ENCODE data around the gene MFAP4. TPM values are rescaled to one million over a fixed set of nuclear protein-coding genes. Genes with fewer than 3 reads are reported as not detected.

Gene MFAP4
- total and polyA plus RNA-seq, 9 of the 15 experiments (the other 6 are each of a cell fraction or from before 2014, with no cell fraction given), result 0.07 to 0.24 TPM; not detected in 7

DNA sequence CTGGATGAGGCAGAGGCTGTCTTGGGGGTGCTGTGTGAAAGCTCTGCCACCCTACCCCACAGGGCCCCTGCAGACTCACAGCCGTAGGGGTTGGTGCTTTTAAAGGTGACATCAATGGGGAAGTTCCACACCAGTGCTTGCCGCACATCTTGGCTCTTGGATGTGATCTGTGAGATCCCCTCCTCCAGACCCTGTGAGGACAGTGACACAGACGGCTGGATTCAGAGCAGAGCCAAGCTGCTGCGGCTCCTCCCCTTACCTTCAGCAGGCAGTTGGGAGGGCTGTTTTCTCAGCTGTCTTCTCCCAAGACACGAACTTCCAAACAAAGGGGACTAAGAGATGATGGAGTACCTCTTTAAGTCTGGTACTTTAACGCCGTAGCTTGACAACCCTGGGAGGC, 29.2 kb downstream of the MFAP4 start:
- H3K36me3 ChIP-seq (ENCODE audit: control insufficient read depth, insufficient read depth, low read length), result no peaks in the 10 kb centered on the region
- H3K79me2 ChIP-seq (ENCODE audit: control insufficient read depth, insufficient read depth, low read length), result peaks cover 9% of the 10 kb centered on the region; the same call in 2 of the 3 replicates
- H3K27ac ChIP-seq (ENCODE audit: extremely low read depth, low read depth, low read length), result no peak overlapping the region
- H3K4me2 ChIP-seq (ENCODE audit: insufficient read depth, low read length), result no peak overlapping the region
- H3K9ac ChIP-seq (ENCODE audit: insufficient read depth in 1 of 2, low read depth in 2 of 2, low read length in 2 of 2), result no peak overlapping the region
- no peaks in the 10 kb centered on the region for H4K20me1 ChIP-seq (replicated peaks; ENCODE audit: control insufficient read depth, insufficient read depth, low read length)
- no TSS peak for BruUV-seq (replicated peaks)
- WGBS (ENCODE audit: insufficient coverage, low coverage, missing lambda C conversion rate), result 69% methylated on average over 7 of the region's 7 CpGs
- ChIA-PET CTCF (ENCODE audit: low intra/inter-chr PET ratio) (no interaction called here), POLR2A (no interaction called here)
- no peak overlapping the region for H2AFZ ChIP-seq (ENCODE audit: low read depth, low read length)
- intact Hi-C loops (cut with micrococcal nuclease) (no loop called here), in situ Hi-C loops (cut with MboI) (no loop called here)
- no peak overlapping the region for H3K4me3 ChIP-seq
- H3K27me3 ChIP-seq (ENCODE audit: control insufficient read depth in 2 of 2, insufficient read depth in 2 of 2, low read length in 2 of 2), result no peaks in the 10 kb centered on the region
- DNase-seq (ENCODE audit: extremely low read depth in 1 of 4, low spot score in 3 of 4) (no peak), ATAC-seq (no peak), FAIRE-seq (no peak)
- no peaks in the 10 kb centered on the region for H3K9me3 ChIP-seq (replicated peaks; ENCODE audit: control insufficient read depth, insufficient read depth, low read depth, low read length)
- no peaks in the 10 kb centered on the region for H3K9me1 ChIP-seq (ENCODE audit: control insufficient read depth, insufficient read depth, low read length)
- H3K4me1 ChIP-seq (replicated peaks in 1 of 2; ENCODE audit: control insufficient read depth in 2 of 2, insufficient read depth in 2 of 2, low read length in 2 of 2), result peaks cover 6 to 10% of the 10 kb centered on the region in 2 experiments; a peak in 4 of 5 replicates
- TF ChIP-seq CHCHD3 (CRISPR knock-in tag; IDR thresholded peaks at IDR 0.05), result no peak
- no peak for TF ChIP-seq ADNP (tag; IDR thresholded peaks at IDR 0.05)
- no peak for TF ChIP-seq SETDB1 (IDR thresholded peaks at IDR 0.05; ENCODE audit: low read length)
- TF ChIP-seq SMARCE1 (IDR thresholded peaks at IDR 0.05), result no peak
- no peak for TF ChIP-seq HCFC1 (IDR thresholded peaks at IDR 0.05; ENCODE audit: low read depth, low read length)
- TF ChIP-seq, protein P1, sequence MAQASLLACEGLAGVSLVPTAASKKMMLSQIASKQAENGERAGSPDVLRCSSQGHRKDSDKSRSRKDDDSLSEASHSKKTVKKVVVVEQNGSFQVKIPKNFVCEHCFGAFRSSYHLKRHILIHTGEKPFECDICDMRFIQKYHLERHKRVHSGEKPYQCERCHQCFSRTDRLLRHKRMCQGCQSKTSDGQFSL (CRISPR knock-in tag; IDR thresholded peaks at IDR 0.05), result no peak
- TF ChIP-seq, protein P1 (tag; IDR thresholded peaks at IDR 0.05), result no peak
- TF ChIP-seq, protein P2, sequence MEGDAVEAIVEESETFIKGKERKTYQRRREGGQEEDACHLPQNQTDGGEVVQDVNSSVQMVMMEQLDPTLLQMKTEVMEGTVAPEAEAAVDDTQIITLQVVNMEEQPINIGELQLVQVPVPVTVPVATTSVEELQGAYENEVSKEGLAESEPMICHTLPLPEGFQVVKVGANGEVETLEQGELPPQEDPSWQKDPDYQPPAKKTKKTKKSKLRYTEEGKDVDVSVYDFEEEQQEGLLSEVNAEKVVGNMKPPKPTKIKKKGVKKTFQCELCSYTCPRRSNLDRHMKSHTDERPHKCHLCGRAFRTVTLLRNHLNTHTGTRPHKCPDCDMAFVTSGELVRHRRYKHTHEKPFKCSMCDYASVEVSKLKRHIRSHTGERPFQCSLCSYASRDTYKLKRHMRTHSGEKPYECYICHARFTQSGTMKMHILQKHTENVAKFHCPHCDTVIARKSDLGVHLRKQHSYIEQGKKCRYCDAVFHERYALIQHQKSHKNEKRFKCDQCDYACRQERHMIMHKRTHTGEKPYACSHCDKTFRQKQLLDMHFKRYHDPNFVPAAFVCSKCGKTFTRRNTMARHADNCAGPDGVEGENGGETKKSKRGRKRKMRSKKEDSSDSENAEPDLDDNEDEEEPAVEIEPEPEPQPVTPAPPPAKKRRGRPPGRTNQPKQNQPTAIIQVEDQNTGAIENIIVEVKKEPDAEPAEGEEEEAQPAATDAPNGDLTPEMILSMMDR (IDR thresholded peaks at IDR 0.05 in 2 of 3, conservative IDR thresholded peaks at IDR 0.05 in 1 of 3; ENCODE audit: insufficient read depth in 2 of 3, low read depth in 1 of 3, low read length in 3 of 3), result no peak
- TF ChIP-seq PHF20 (IDR thresholded peaks at IDR 0.05; ENCODE audit: partially characterized antibody), result no peak
- TF ChIP-seq ATF7 (IDR thresholded peaks at IDR 0.05), result no peak
- TF ChIP-seq MXI1 (IDR thresholded peaks at IDR 0.05; ENCODE audit: low read depth, low read length), result no peak
- TF ChIP-seq MYBL2 (IDR thresholded peaks at IDR 0.05; ENCODE audit: low read depth), result no peak
- no peak for TF ChIP-seq MYBL2 (CRISPR knock-in tag; IDR thresholded peaks at IDR 0.05; ENCODE audit: borderline replicate concordance)
- no peak for TF ChIP-seq BCL6 (CRISPR knock-in tag; IDR thresholded peaks at IDR 0.05)
- no peak for TF ChIP-seq NFIX (CRISPR knock-in tag; IDR thresholded peaks at IDR 0.05; ENCODE audit: low read depth)
- TF ChIP-seq HOMEZ (CRISPR knock-in tag; IDR thresholded peaks at IDR 0.05), result no peak
- TF ChIP-seq, protein P3, sequence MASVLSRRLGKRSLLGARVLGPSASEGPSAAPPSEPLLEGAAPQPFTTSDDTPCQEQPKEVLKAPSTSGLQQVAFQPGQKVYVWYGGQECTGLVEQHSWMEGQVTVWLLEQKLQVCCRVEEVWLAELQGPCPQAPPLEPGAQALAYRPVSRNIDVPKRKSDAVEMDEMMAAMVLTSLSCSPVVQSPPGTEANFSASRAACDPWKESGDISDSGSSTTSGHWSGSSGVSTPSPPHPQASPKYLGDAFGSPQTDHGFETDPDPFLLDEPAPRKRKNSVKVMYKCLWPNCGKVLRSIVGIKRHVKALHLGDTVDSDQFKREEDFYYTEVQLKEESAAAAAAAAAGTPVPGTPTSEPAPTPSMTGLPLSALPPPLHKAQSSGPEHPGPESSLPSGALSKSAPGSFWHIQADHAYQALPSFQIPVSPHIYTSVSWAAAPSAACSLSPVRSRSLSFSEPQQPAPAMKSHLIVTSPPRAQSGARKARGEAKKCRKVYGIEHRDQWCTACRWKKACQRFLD (CRISPR knock-in tag; IDR thresholded peaks at IDR 0.05), result no peak
- no peak for TF ChIP-seq HNRNPLL (IDR thresholded peaks at IDR 0.05; ENCODE audit: low read depth, low read length, poor library complexity, severe bottlenecking)
- TF ChIP-seq MCM5 (IDR thresholded peaks at IDR 0.05; ENCODE audit: low read depth), result no peak
